B cell (primary cell): Measurements from ENCODE around the gene ABCA2. TPM values are rescaled to one million over a fixed set of nuclear protein-coding genes. Genes with fewer than 3 reads are reported as not detected.

Experiments
- ATAC-seq: fragments of 200-7000 bp; cut with Tn5 transposase; one replicate; pipeline ENCODE4 v1.10.0; 2021; ENCODE audit warnings: low read depth, mild to moderate bottlenecking, moderate number of reproducible peaks, moderate library complexity
- CTCF ChIA-PET: fragments of 350-600 bp; sonication (Branson Sonifier 250); formaldehyde crosslinking; loops from one replicate; lab custom pipeline; 2021; ENCODE audit warnings: antibody characterized with exemption, inconsistent platforms; lab: Charles Lee
- POLR2A ChIA-PET: fragments of 350-600 bp; sonication (Branson Sonifier 250); formaldehyde crosslinking; loops from one replicate; lab custom pipeline; 2021; ENCODE audit warnings: antibody characterized with exemption; lab: Charles Lee
- DNase-seq: peaks from one replicate; pipeline ENCODE4 v3.0.0; 2013
- H2AFZ ChIP-seq: 2 replicates; pipeline ENCODE4 v1.6.1; 2012; ENCODE audit warnings: mild to moderate bottlenecking, low read depth, low read length; ENCODE audit not compliant: insufficient read depth, poor library complexity, severe bottlenecking
- H3K27ac ChIP-seq, 2 donors: 1 replicate in 1 of 2; 2 replicates in 1 of 2; pipeline ENCODE4 v1.5.1; 2012 to 2013; ENCODE audit warnings: low read length in 2 of 2, mild to moderate bottlenecking in 2 of 2, moderate library complexity in 1 of 2
- H3K27me3 ChIP-seq, 4 experiments: fragments of 200-600 bp in 1 of 4; sonication (generic) in 1 of 4; replicated peaks in 1 of 4; 1 replicate in 2 of 4; 2 replicates in 2 of 4; pipeline versions ENCODE4 v1.6.1 to v1.7.0; 2013 to 2016; ENCODE audit warnings: low read length in 3 of 4, mild to moderate bottlenecking in 2 of 4, mixed read lengths in 1 of 4, moderate library complexity in 1 of 4; ENCODE audit not compliant: insufficient read depth in 4 of 4, control insufficient read depth in 3 of 4; ENCODE audit errors: control extremely low read depth in 1 of 4
- H3K36me3 ChIP-seq, 2 experiments: replicated peaks in 1 of 2; 1 replicate in 1 of 2; 2 replicates in 1 of 2; pipeline versions ENCODE4 v1.6.1 to v1.7.1; 2013; ENCODE audit warnings: low read length in 1 of 2; ENCODE audit not compliant: insufficient read depth in 2 of 2, control insufficient read depth in 1 of 2; ENCODE audit errors: control extremely low read depth in 1 of 2, extremely low read depth in 1 of 2
- H3K4me1 ChIP-seq, 2 donors: fragments of 200-600 bp in 1 of 2; sonication (generic) in 1 of 2; 1 replicate in 1 of 2; 2 replicates in 1 of 2; pipeline versions ENCODE4 v1.5.1 to v1.6.1; 2013 to 2017; ENCODE audit warnings: low read length in 2 of 2; ENCODE audit not compliant: control insufficient read depth in 2 of 2, insufficient read depth in 2 of 2
- H3K4me2 ChIP-seq: replicated peaks from 2 replicates; pipeline ENCODE3; 2012; ENCODE audit warnings: mild to moderate bottlenecking, low read depth, low read length; ENCODE audit not compliant: poor library complexity, severe bottlenecking
- H3K4me3 ChIP-seq, 5 experiments: fragments of 200-600 bp in 1 of 5; sonication (generic) in 1 of 5; 1 replicate in 3 of 5; 2 replicates in 2 of 5; pipeline versions ENCODE4 v1.5.1 to v1.7.0; 2011 to 2016; ENCODE audit warnings: low read length in 4 of 5, mild to moderate bottlenecking in 4 of 5, low read depth in 2 of 5, control low read depth in 1 of 5, moderate library complexity in 1 of 5; ENCODE audit not compliant: insufficient read depth in 1 of 5; ENCODE audit errors: control extremely low read depth in 1 of 5, extremely low read depth in 1 of 5
- H3K79me2 ChIP-seq: fragments of 200-600 bp; sonication (generic); one replicate; pipeline ENCODE4 v1.6.0; 2016; ENCODE audit warnings: low read length; ENCODE audit not compliant: control insufficient read depth, insufficient read depth
- H3K9ac ChIP-seq: fragments of 200-600 bp; sonication (generic); 2 replicates; pipeline ENCODE4 v1.6.1; 2017; ENCODE audit warnings: mild to moderate bottlenecking, low read length, moderate library complexity
- H3K9me3 ChIP-seq, 3 donors: one replicate each; pipeline versions ENCODE4 v1.6.1 to v1.7.1; 2013; ENCODE audit warnings: low read length in 2 of 3; ENCODE audit not compliant: control insufficient read depth in 2 of 3, insufficient read depth in 1 of 3; ENCODE audit errors: control extremely low read depth in 1 of 3
- H4K20me1 ChIP-seq: 2 replicates; pipeline ENCODE4 v1.6.0; 2012; ENCODE audit warnings: mild to moderate bottlenecking, low read length; ENCODE audit not compliant: insufficient read depth, control insufficient read depth, poor library complexity, severe bottlenecking
- H3K27ac Mint-ChIP-seq: one replicate; pipeline ENCODE4 v1.8.0; 2021; ENCODE audit warnings: mixed read lengths
- H3K27me3 Mint-ChIP-seq: one replicate; pipeline ENCODE4 v1.8.0; 2021; ENCODE audit warnings: mixed read lengths
- H3K4me1 Mint-ChIP-seq: one replicate; pipeline ENCODE4 v1.8.0; 2021; ENCODE audit warnings: mixed read lengths
- H3K4me3 Mint-ChIP-seq: one replicate; pipeline ENCODE4 v1.8.0; 2021; ENCODE audit warnings: mixed read lengths
- H3K9me3 Mint-ChIP-seq: one replicate; pipeline ENCODE4 v1.8.0; 2022; ENCODE audit warnings: mixed read lengths; ENCODE audit not compliant: insufficient read depth
- CTCF ChIP-seq: fragments of 200-600 bp; IDR thresholded peaks from one replicate; pipeline ENCODE4 v1.8.0; 2022; ENCODE audit warnings: antibody characterized with exemption, mild to moderate bottlenecking
- EZH2 ChIP-seq: IDR thresholded peaks from 2 replicates; pipeline ENCODE4 v1.6.1; 2012; ENCODE audit warnings: borderline replicate concordance, low read depth, mild to moderate bottlenecking, moderate library complexity, low read length; ENCODE audit not compliant: insufficient read depth, poor library complexity, severe bottlenecking
- WGBS: methylation state at CpG from one replicate; pipeline ENCODE4 v1.1.5; 2013; ENCODE audit warnings: missing lambda C conversion rate; ENCODE audit not compliant: insufficient coverage; 5-methylcytosine and 5-hydroxymethylcytosine counted together
- intact Hi-C: fragments of 100-400 bp; cut with micrococcal nuclease; formaldehyde crosslinking; loops from one replicate; pipeline ENCODE4 v1.10.0; 2022
- polyA plus RNA-seq: library from polyadenylated mRNA; depleted of rRNA; stranded (reverse); fragments of >200 nt; gene quantifications from 2 replicates; pipeline ENCODE4 v1.2.3, GENCODE V29; 2012
- total RNA-seq, 2 donors: library from RNA; stranded (reverse); fragments of 120-200 nt in 1 of 2; gene quantifications; 1 replicate in 1 of 2; 2 replicates in 1 of 2; pipeline versions ENCODE4 v1.2.3 to v1.2.4, GENCODE V29; 2013 to 2022

The ABCA2 gene
- total and polyA plus RNA-seq, 2 donors (not counting 1 experiment from before 2014, with no cell fraction given), result 30.7 to 61.1 TPM

- Histone ChIP-seq H3K4me3 (no peak overlapping the region), H2AFZ (no peak overlapping the region), H3K9me3 (peaks cover 0 to 9% (median 0%) of the 10 kb centered on the region in 3 donors), H3K9ac (no peak overlapping the region), H3K27ac (no peak overlapping the region), H3K4me2 (no peak overlapping the region), H4K20me1 (peaks cover 4% of the 10 kb centered on the region), H3K79me2 (no peaks in the 10 kb centered on the region), H3K4me1 (peaks cover 7 to 20% of the 10 kb centered on the region in 2 donors), H3K36me3 (no peaks in the 10 kb centered on the region), H3K27me3 (no peaks in the 10 kb centered on the region)
- ATAC-seq (no peak), DNase-seq (no peak)
- WGBS, result 98% methylated on average over 6 of the region's 7 CpGs
- intact Hi-C loops, result no loop called here
- Mint-ChIP-seq H3K27ac (no peak overlapping the region), H3K4me3 (no peak overlapping the region), H3K27me3 (no peaks in the 10 kb centered on the region), H3K4me1 (peaks cover 17% of the 10 kb centered on the region), H3K9me3 (no peaks in the 10 kb centered on the region)
- CTCF ChIA-PET, result no interaction called here
- TF ChIP-seq CTCF (no peak), EZH2 (no peak)
- POLR2A ChIA-PET, result no interaction called here
Observed at GRCh38 chr9:137023157-137023556, 4.9 kb downstream of the ABCA2 start.

DNA sequence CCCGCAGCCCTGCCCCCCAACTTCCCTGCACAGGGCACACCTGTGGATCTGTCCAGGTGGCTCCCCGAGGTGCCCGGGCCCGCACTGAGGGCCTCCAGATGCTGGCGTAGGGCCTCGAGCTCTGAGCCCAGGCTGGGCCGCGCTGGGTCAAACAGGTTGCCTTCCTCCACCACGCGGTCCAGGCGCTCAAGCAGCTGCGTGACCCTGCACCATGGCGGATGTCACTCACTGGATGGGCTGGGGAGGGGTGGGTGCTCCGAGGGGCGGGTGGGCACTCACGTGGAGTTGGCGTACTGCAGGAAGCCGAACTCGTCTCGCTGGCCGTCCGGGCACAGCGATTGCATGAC lies 5.4 kb downstream of the ABCA2 start:
- TF ChIP-seq EZH2 (no peak), CTCF (no peak)
- CTCF ChIA-PET, result no interaction called here
- no peak for ATAC-seq

More for the DNA sequence above, 5.4 kb downstream of the ABCA2 start:
- Mint-ChIP-seq H3K27me3 (no peaks in the 10 kb centered on the region), H3K9me3 (no peaks in the 10 kb centered on the region), H3K27ac (no peak overlapping the region), H3K4me1 (peaks cover 17% of the 10 kb centered on the region), H3K4me3 (no peak overlapping the region)
- no peak overlapping the region for H2AFZ ChIP-seq
- 92% methylated on average over 17 of the region's 23 CpGs for WGBS
- peaks cover 0 to 9% (median 0%) of the 10 kb centered on the region in 3 donors for H3K9me3 ChIP-seq
- POLR2A ChIA-PET, result no interaction called here
- no peaks in the 10 kb centered on the region for H3K27me3 ChIP-seq
- intact Hi-C loops, result no loop called here
- no peak for DNase-seq
- H3K4me2 ChIP-seq, result no peak overlapping the region
- H3K4me3 ChIP-seq, result no peak overlapping the region
- H3K79me2 ChIP-seq, result no peaks in the 10 kb centered on the region
- no peak overlapping the region for H3K27ac ChIP-seq
- H3K4me1 ChIP-seq, result peaks cover 7 to 20% of the 10 kb centered on the region in 2 donors
- H3K36me3 ChIP-seq, result no peaks in the 10 kb centered on the region
- H3K9ac ChIP-seq, result no peak overlapping the region
- peaks cover 4% of the 10 kb centered on the region for H4K20me1 ChIP-seq
